H1 (cell line): ENCODE measurements around the gene CHRNG. TPM values are rescaled to one million over a fixed set of nuclear protein-coding genes. Genes with fewer than 3 reads are reported as not detected.

Source experiments
- ASH2L ChIP-seq: fragments of 200-600, 300-600 bp; sonication (generic); IDR thresholded peaks from one replicate; pipeline ENCODE4 v1.7.1; 2017; ENCODE audit warnings: low read length
- CBX5 ChIP-seq: fragments of 300-800, 300-1000 bp; sonication (generic); IDR thresholded peaks from 2 replicates; pipeline ENCODE4 v1.7.1; 2016; ENCODE audit warnings: antibody characterized with exemption, low read length, low read depth
- CHD7 ChIP-seq: fragments of 300-600 bp; sonication (generic); IDR thresholded peaks from 2 replicates; pipeline ENCODE4 v1.7.1; 2012; ENCODE audit warnings: low read length, moderate library complexity, mild to moderate bottlenecking, inconsistent platforms; ENCODE audit not compliant: insufficient replicate concordance
- EGR1 ChIP-seq: IDR thresholded peaks from 2 replicates; pipeline ENCODE4 v1.6.1; 2011; ENCODE audit warnings: low read depth, low read length, borderline replicate concordance
- EP300 ChIP-seq, 2 experiments: IDR thresholded peaks; 1 replicate in 1 of 2; 2 replicates in 1 of 2; pipeline ENCODE4 v1.6.1; 2011 to 2012; ENCODE audit warnings: low read depth in 2 of 2, low read length in 2 of 2, mild to moderate bottlenecking in 2 of 2, borderline replicate concordance in 1 of 2, inconsistent platforms in 1 of 2, moderate library complexity in 1 of 2
- EZH2 ChIP-seq: fragments of 200-600 bp; sonication (generic); IDR thresholded peaks from 2 replicates; pipeline ENCODE4 v1.7.1; 2012; ENCODE audit warnings: low read depth, mild to moderate bottlenecking, moderate library complexity, low read length, inconsistent platforms; ENCODE audit not compliant: severe bottlenecking
- JUN ChIP-seq: IDR thresholded peaks from 2 replicates; pipeline ENCODE4 v1.6.1; 2011; ENCODE audit warnings: low read depth, mild to moderate bottlenecking, improper control_type of control experiment, low read length
- JUND ChIP-seq: IDR thresholded peaks from 2 replicates; pipeline ENCODE4 v1.6.1; 2011; ENCODE audit warnings: mild to moderate bottlenecking, improper control_type of control experiment, low read length
- MAX ChIP-seq: IDR thresholded peaks from 2 replicates; pipeline ENCODE4 v1.6.1; 2012; ENCODE audit warnings: inconsistent platforms
- NANOG ChIP-seq: IDR thresholded peaks from 2 replicates; pipeline ENCODE4 v1.6.1; 2011; ENCODE audit warnings: low read length, low read depth, mild to moderate bottlenecking, inconsistent platforms; ENCODE audit not compliant: insufficient read depth, poor library complexity, severe bottlenecking
- polyA plus RNA-seq, 7 experiments: library from polyadenylated mRNA; depleted of rRNA in 3 of 7; stranded (reverse) in 5 of 7; unstranded in 2 of 7; fragments of >200 nt in 5 of 7; fragments of 200-250 nt in 2 of 7; gene quantifications; 1 replicate in 5 of 7; 2 replicates in 1 of 7; 4 replicates in 1 of 7; pipeline versions ENCODE4 v1.2.1 to v1.2.3, GENCODE V29; 2011 to 2013; ENCODE audit warnings: missing spikeins in 2 of 7, mixed read lengths in 2 of 7
- total RNA-seq: library from RNA; stranded (reverse); fragmentation: NEBNext Ultra II Directional; extraction: Animal tissue kit (Norgen Biotek cat#: 25700); gene quantifications from 2 replicates; pipeline ENCODE4 v1.2.1, GENCODE V29; 2021

The CHRNG gene
- total and polyA plus RNA-seq, 2 of the 8 experiments (the other 6 are each of a cell fraction or from before 2014, with no cell fraction given): 0.05 TPM; not detected in 1

GRCh38 chr2:232538671-232539070 lies 821 bp upstream of the CHRNG start (continued):
- no peak for TF ChIP-seq MAX
- no peak for TF ChIP-seq JUND
- TF ChIP-seq EZH2: no peak
- TF ChIP-seq CBX5: no peak
- no peak for TF ChIP-seq NANOG
- TF ChIP-seq CHD7: no peak
- no peak for TF ChIP-seq EGR1
- TF ChIP-seq JUN: no peak
- no peak for TF ChIP-seq EP300 (IDR thresholded peaks at IDR 0.05; ENCODE audit: borderline replicate concordance in 1 of 2, low read depth in 2 of 2, low read length in 2 of 2)
- no peak for TF ChIP-seq ASH2L
- TF ChIP-seq, all 59 proteins: peak for 0
